ENCODE results near the gene SLX4IP. TPM values are rescaled to one million over a fixed set of nuclear protein-coding genes. Genes with fewer than 3 reads are reported as not detected.

Gene SLX4IP
- total RNA-seq, 1 donor from 2014 or later = 5.4 TPM

DNA sequence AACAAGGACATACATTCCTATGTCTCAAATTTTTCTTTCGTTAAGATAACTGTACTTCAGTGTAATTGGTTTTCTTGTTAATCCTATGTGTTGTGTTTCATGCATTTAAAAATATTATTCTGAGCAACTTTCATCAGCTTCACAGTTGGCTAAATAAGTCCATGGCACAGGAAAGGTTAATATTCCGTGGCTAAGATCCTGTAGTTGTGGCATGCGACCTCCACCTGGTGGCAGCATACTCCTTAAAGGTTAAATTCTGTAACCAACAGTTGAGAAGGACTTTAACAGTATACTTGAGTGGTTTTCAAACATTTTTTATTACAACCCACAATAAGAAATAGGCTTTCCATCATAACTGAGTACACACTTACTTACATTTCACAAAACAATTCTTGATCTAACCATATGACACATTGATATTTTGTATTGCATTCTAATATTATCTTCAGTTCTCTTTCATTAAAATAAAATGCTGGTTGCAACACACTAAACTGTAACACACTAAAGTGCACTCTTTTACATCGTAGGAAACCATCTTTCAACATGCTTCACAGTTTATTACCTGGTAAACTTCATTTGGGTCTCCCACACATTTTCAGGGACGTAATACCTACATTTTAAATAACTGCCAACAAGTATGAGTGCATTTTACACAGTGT lies 118.3 kb downstream of the SLX4IP start:
- H3K36me3 Mint-ChIP-seq (ENCODE audit: low read depth) = no peaks in the 10 kb centered on the region
- no peak overlapping the region for H3K4me3 Mint-ChIP-seq (ENCODE audit: unreplicated experiment)
- no peak for DNase-seq (ENCODE audit: low spot score)
- peaks cover 79% of the 10 kb centered on the region for H3K4me1 Mint-ChIP-seq (ENCODE audit: low read depth)
- H3K27me3 Mint-ChIP-seq (ENCODE audit: low read depth) = no peaks in the 10 kb centered on the region
- no peak overlapping the region for H3K27ac Mint-ChIP-seq (ENCODE audit: unreplicated experiment)
- TF ChIP-seq, protein P1, sequence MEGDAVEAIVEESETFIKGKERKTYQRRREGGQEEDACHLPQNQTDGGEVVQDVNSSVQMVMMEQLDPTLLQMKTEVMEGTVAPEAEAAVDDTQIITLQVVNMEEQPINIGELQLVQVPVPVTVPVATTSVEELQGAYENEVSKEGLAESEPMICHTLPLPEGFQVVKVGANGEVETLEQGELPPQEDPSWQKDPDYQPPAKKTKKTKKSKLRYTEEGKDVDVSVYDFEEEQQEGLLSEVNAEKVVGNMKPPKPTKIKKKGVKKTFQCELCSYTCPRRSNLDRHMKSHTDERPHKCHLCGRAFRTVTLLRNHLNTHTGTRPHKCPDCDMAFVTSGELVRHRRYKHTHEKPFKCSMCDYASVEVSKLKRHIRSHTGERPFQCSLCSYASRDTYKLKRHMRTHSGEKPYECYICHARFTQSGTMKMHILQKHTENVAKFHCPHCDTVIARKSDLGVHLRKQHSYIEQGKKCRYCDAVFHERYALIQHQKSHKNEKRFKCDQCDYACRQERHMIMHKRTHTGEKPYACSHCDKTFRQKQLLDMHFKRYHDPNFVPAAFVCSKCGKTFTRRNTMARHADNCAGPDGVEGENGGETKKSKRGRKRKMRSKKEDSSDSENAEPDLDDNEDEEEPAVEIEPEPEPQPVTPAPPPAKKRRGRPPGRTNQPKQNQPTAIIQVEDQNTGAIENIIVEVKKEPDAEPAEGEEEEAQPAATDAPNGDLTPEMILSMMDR (IDR thresholded peaks at IDR 0.05) = peak; percentile 93
- no peaks in the 10 kb centered on the region for H3K9me3 Mint-ChIP-seq (ENCODE audit: low read depth)

DNA sequence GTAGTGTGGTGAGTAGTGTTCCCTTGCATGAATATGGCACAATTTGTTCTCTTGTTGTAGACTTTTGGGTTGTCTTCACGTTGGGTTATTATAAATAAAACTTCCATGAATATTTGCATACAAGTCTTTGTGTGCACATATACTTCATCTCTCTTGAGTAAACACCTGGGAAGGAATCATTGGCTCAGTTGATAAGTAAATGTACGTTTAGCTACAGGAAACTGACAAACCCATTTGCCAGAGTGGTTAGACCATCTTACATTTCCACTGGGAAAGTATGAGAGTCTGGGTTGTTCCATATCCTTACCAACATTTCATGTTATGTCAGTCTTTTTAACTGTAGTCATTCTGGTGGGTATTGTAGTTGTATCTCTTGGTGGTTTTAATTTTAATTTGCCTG lies 119.2 kb downstream of the SLX4IP start:
- Mint-ChIP-seq H3K27ac (ENCODE audit: unreplicated experiment) (peak overlapping the region; percentile 29), H3K4me1 (ENCODE audit: low read depth) (peaks cover 88% of the 10 kb centered on the region), H3K36me3 (ENCODE audit: low read depth) (no peaks in the 10 kb centered on the region), H3K27me3 (ENCODE audit: low read depth) (no peaks in the 10 kb centered on the region), H3K4me3 (ENCODE audit: unreplicated experiment) (no peak overlapping the region), H3K9me3 (ENCODE audit: low read depth) (no peaks in the 10 kb centered on the region)
- TF ChIP-seq, protein P1 (IDR thresholded peaks at IDR 0.05) = no peak
- DNase-seq (ENCODE audit: low spot score) = no peak

DNA sequence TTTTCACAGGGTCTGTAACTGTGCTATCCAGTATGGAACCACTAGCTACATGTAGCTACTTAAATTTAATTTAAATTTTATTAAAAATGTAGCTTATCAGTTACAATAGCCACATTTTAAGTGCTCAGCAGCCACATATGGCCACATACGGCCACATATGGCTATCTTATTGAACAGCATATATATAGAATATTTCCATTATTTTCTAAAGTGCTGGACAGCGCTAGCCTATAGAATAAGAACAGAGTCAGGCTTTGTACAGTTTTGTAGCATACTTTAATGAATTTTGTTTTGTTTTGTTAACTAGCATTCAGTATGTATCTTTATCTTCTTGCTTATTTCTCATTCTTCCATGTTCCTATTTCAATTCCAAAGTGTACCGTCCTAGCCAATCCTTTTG lies 120.3 kb downstream of the SLX4IP start:
- DNase-seq (ENCODE audit: low spot score) = no peak
- no peaks in the 10 kb centered on the region for H3K36me3 Mint-ChIP-seq (ENCODE audit: low read depth)
- peaks cover 95% of the 10 kb centered on the region for H3K4me1 Mint-ChIP-seq (ENCODE audit: low read depth)
- no peaks in the 10 kb centered on the region for H3K9me3 Mint-ChIP-seq (ENCODE audit: low read depth)
- TF ChIP-seq, protein P1 (IDR thresholded peaks at IDR 0.05) = no peak
- no peak overlapping the region for H3K4me3 Mint-ChIP-seq (ENCODE audit: unreplicated experiment)
- no peaks in the 10 kb centered on the region for H3K27me3 Mint-ChIP-seq (ENCODE audit: low read depth)
- peak overlapping the region; percentile 87 for H3K27ac Mint-ChIP-seq (ENCODE audit: unreplicated experiment)

DNA sequence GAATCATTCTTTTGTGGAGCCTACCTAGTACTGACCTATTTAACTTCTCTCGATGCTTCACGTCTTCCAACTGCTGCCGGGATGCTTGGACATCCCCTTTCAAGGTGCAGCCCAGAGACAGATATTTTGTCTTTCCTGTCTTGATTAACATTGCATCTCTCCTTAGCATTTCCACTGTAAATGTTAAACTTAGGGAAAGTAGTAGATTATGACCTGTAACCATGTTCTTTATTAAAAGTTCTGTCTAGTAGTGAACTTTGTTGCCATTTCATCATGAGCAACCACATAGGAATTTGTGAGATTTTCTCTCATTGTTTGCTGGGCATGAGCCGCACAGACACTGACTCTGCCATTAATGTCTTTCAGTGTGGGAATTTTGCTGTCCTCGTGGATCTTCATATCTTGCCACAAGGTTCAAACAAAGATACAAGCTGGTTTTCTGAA lies 120.8 kb downstream of the SLX4IP start:
- H3K36me3 Mint-ChIP-seq (ENCODE audit: low read depth) = no peaks in the 10 kb centered on the region
- H3K27me3 Mint-ChIP-seq (ENCODE audit: low read depth) = no peaks in the 10 kb centered on the region
- H3K27ac Mint-ChIP-seq (ENCODE audit: unreplicated experiment) = peak overlapping the region; percentile 87
- DNase-seq (ENCODE audit: low spot score) = no peak
- peaks cover 95% of the 10 kb centered on the region for H3K4me1 Mint-ChIP-seq (ENCODE audit: low read depth)
- H3K9me3 Mint-ChIP-seq (ENCODE audit: low read depth) = no peaks in the 10 kb centered on the region
- H3K4me3 Mint-ChIP-seq (ENCODE audit: unreplicated experiment) = no peak overlapping the region
- TF ChIP-seq, protein P1 (IDR thresholded peaks at IDR 0.05) = no peak

DNA sequence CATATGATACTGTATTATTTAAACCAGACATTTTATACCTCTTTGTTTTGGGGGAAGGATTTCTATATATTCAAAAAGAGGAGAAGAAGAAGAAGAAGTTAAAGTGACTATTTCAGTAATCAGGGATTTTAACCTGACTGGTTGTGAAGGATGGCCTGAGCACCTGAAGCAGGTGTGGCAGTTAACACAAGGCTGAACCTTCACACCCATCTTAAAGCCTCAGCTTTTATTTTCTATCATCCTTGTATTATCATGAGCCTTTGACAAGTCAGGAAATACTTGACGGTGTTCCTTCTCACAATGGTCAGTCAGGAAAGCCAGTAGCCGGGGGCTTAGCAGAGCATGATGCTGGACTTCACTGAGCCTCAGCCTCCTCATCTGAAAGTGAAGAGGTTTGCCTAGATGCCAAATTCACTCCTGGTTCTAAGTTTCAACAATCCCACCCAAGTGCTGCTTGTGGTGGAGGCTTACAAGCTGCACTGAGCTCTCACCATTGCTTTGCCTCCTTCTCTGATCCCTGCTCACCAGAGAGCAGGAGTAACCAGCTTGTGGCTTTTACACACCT lies 121.5 kb downstream of the SLX4IP start:
- Mint-ChIP-seq H3K4me3 (ENCODE audit: unreplicated experiment) (no peak overlapping the region), H3K27ac (ENCODE audit: unreplicated experiment) (peak overlapping the region; percentile 87), H3K36me3 (ENCODE audit: low read depth) (no peaks in the 10 kb centered on the region), H3K9me3 (ENCODE audit: low read depth) (no peaks in the 10 kb centered on the region), H3K27me3 (ENCODE audit: low read depth) (no peaks in the 10 kb centered on the region), H3K4me1 (ENCODE audit: low read depth) (peaks cover 93% of the 10 kb centered on the region)
- TF ChIP-seq, protein P1 (IDR thresholded peaks at IDR 0.05) = no peak
- DNase-seq (ENCODE audit: low spot score) = no peak

All from chondrocyte (in vitro differentiated cells).